Parathyroid adenoma (tissue), 2 donors: ENCODE results near the gene P4HA3.

ENCODE experiments used
- H2AFZ ChIP-seq: fragments of 300-600 bp; sonication (generic); one replicate; pipeline ENCODE4 v1.7.0; 2017; ENCODE audit warnings: antibody characterized with exemption, mild to moderate bottlenecking
- H3K27ac ChIP-seq: fragments of 300-600 bp; sonication (generic); one replicate; pipeline ENCODE4 v1.7.0; 2017
- H3K27me3 ChIP-seq: fragments of 300-600 bp; sonication (generic); one replicate; pipeline ENCODE4 v1.7.0; 2017; ENCODE audit warnings: low read length; ENCODE audit not compliant: control insufficient read depth, insufficient read depth
- H3K36me3 ChIP-seq: fragments of 300-600 bp; sonication (generic); one replicate; pipeline ENCODE4 v1.7.0; 2017; ENCODE audit warnings: low read length; ENCODE audit not compliant: control insufficient read depth, insufficient read depth
- H3K4me1 ChIP-seq: fragments of 300-600 bp; sonication (generic); one replicate; pipeline ENCODE4 v1.7.0; 2017; ENCODE audit warnings: control low read depth
- H3K4me2 ChIP-seq: fragments of 300-600 bp; sonication (generic); one replicate; pipeline ENCODE4 v1.7.0; 2017; ENCODE audit warnings: low read length
- H3K4me3 ChIP-seq: fragments of 300-600 bp; sonication (generic); one replicate; pipeline ENCODE4 v1.7.0; 2017; ENCODE audit warnings: low read depth, low read length
- H3K79me2 ChIP-seq: fragments of 300-600 bp; sonication (generic); one replicate; pipeline ENCODE4 v1.7.0; 2017; ENCODE audit warnings: control low read depth
- H3K9ac ChIP-seq: fragments of 300-600 bp; sonication (generic); one replicate; pipeline ENCODE4 v1.7.0; 2017; ENCODE audit warnings: mild to moderate bottlenecking
- H3K9me3 ChIP-seq: fragments of 300-600 bp; sonication (generic); one replicate; pipeline ENCODE4 v1.7.0; 2017; ENCODE audit warnings: low read length; ENCODE audit not compliant: control insufficient read depth
- CTCF ChIP-seq: fragments of 300-600 bp; sonication (generic); IDR thresholded peaks from one replicate; pipeline ENCODE4 v1.7.0; 2017; ENCODE audit warnings: antibody characterized with exemption, mild to moderate bottlenecking
- donor health status: primary hyperparathyroidism.

Gene P4HA3

GRCh38 chr11:74255741-74256375, 55.6 kb downstream of the P4HA3 start:
- no peaks in the 10 kb centered on the region for H3K9me3 ChIP-seq
- no peak overlapping the region for H3K9ac ChIP-seq
- H3K79me2 ChIP-seq = no peaks in the 10 kb centered on the region
- H2AFZ ChIP-seq = no peak overlapping the region
- no peak overlapping the region for H3K4me3 ChIP-seq
- no peaks in the 10 kb centered on the region for H3K27me3 ChIP-seq
- H3K4me2 ChIP-seq = no peak overlapping the region
- H3K27ac ChIP-seq = no peak overlapping the region
- H3K36me3 ChIP-seq = no peaks in the 10 kb centered on the region
- TF ChIP-seq CTCF = peak; percentile 71
- H3K4me1 ChIP-seq = no peaks in the 10 kb centered on the region

DNA sequence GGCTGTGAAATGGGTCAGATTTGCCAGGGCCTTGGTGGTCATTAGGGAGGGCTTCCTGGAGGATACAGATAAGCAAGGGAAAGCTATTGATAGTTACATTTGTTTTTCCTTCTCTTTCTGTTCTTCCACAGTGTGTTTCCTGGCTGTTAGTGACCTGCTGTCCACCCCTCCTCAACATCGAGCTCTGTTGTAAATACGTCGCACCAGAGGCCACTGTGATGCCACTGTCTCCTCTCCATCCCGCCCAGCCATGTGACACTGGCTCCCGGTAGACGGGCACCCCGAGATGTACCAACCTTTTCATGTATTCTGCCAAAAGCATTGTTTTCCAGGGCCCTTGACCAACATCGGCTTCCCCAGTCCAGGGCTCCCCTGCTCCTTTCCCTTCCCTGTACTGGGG, 58.1 kb downstream of the P4HA3 start:
- Histone ChIP-seq H3K9ac (no peak overlapping the region), H3K4me2 (no peak overlapping the region), H3K27me3 (no peaks in the 10 kb centered on the region), H3K4me3 (no peak overlapping the region), H3K27ac (no peak overlapping the region), H3K9me3 (no peaks in the 10 kb centered on the region), H2AFZ (no peak overlapping the region), H3K4me1 (no peaks in the 10 kb centered on the region), H3K36me3 (no peaks in the 10 kb centered on the region), H3K79me2 (no peaks in the 10 kb centered on the region)
- TF ChIP-seq CTCF = no peak

- no peaks in the 10 kb centered on the region for H3K36me3 ChIP-seq
Measured at GRCh38 chr11:74249496-74249895, 61.9 kb downstream of the P4HA3 start.

GRCh38 chr11:74248469-74248868, 63.0 kb downstream of the P4HA3 start:
- no peak for TF ChIP-seq CTCF
- H3K4me2 ChIP-seq = no peak overlapping the region
- H3K36me3 ChIP-seq = no peaks in the 10 kb centered on the region
- no peaks in the 10 kb centered on the region for H3K79me2 ChIP-seq
- no peaks in the 10 kb centered on the region for H3K27me3 ChIP-seq
- H3K4me3 ChIP-seq = no peak overlapping the region
- no peaks in the 10 kb centered on the region for H3K4me1 ChIP-seq
- H3K27ac ChIP-seq = no peak overlapping the region
- H2AFZ ChIP-seq = no peak overlapping the region
- no peaks in the 10 kb centered on the region for H3K9me3 ChIP-seq
- no peak overlapping the region for H3K9ac ChIP-seq

More at GRCh38 chr11:74249496-74249895, 61.9 kb downstream of the P4HA3 start:
- Histone ChIP-seq H3K79me2 (no peaks in the 10 kb centered on the region), H2AFZ (no peak overlapping the region), H3K27me3 (no peaks in the 10 kb centered on the region), H3K4me1 (no peaks in the 10 kb centered on the region), H3K9me3 (no peaks in the 10 kb centered on the region), H3K4me2 (no peak overlapping the region), H3K4me3 (no peak overlapping the region), H3K9ac (no peak overlapping the region), H3K27ac (no peak overlapping the region)
- TF ChIP-seq CTCF = no peak

DNA sequence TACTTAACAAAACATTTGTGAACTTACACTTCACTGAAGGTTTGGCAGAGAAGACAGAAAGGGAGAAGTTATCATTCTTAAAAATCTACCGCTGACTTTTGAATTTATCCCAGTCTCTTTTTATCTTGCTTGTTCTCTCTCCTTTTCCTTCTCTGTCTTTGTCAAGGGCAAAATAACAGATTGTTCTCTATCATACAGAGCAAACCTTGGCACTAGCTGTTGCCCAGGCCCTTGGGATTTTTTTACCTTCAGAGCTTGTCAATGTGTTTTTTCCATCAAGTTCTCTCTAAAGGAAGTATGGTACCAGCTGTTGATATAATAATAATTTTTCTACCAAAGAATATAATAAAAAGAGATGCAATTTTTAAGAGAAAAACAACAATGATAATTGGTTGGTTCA, 73.2 kb downstream of the P4HA3 start:
- H2AFZ ChIP-seq = no peak overlapping the region
- H3K79me2 ChIP-seq = no peaks in the 10 kb centered on the region
- H3K4me1 ChIP-seq = no peaks in the 10 kb centered on the region
- TF ChIP-seq CTCF = no peak
- no peaks in the 10 kb centered on the region for H3K36me3 ChIP-seq
- H3K4me3 ChIP-seq = no peak overlapping the region
- H3K9me3 ChIP-seq = no peaks in the 10 kb centered on the region
- no peak overlapping the region for H3K27ac ChIP-seq
- no peak overlapping the region for H3K4me2 ChIP-seq
- no peaks in the 10 kb centered on the region for H3K27me3 ChIP-seq
- no peak overlapping the region for H3K9ac ChIP-seq
